PC-3 (cell line): Measurements from ENCODE around the gene TBXAS1. TPM values are rescaled to one million over a fixed set of nuclear protein-coding genes. Genes with fewer than 3 reads are reported as not detected.

Source experiments
- ATAC-seq: fragments of 200-7000 bp; cut with Tn5 transposase; 2 replicates; pipeline ENCODE4 v1.9.1; 2020; ENCODE audit warnings: mild to moderate bottlenecking, moderate library complexity
- BruUV-seq: library from RNA; stranded (reverse); fragments of 400-500 nt; replicated peaks from 2 replicates; lab custom pipeline; 2021; lab: Mats Ljungman, UMichigan
- CTCF ChIA-PET: fragments of 300-600 bp; sonication (Branson Sonifier 250); formaldehyde crosslinking; loops from one replicate; lab custom pipeline; 2022; ENCODE audit warnings: antibody characterized with exemption; lab: Charles Lee
- POLR2A ChIA-PET: fragments of 300-600 bp; sonication (Branson Sonifier 250); formaldehyde crosslinking; loops from one replicate; lab custom pipeline; 2022; ENCODE audit warnings: antibody characterized with exemption; ENCODE audit not compliant: unreplicated experiment; lab: Charles Lee
- DNase-seq: peaks from one replicate; pipeline ENCODE4 v3.0.0-alpha.2; 2015
- H2AFZ ChIP-seq: fragments of 300-600 bp; sonication (generic); 2 replicates; pipeline ENCODE4 v1.6.0; 2016; ENCODE audit warnings: antibody characterized with exemption, low read length
- H3F3A ChIP-seq: fragments of 300-600 bp; sonication (generic); one replicate; pipeline ENCODE4 v1.6.0; 2017; ENCODE audit warnings: antibody characterized with exemption, low read length, control low read depth, mild to moderate bottlenecking; ENCODE audit not compliant: unreplicated experiment
- H3K27ac ChIP-seq: fragments of 300-600 bp; sonication (generic); 2 replicates; pipeline ENCODE4 v1.5.1; 2016; ENCODE audit warnings: mild to moderate bottlenecking, low read length
- H3K27me3 ChIP-seq: fragments of 300-600 bp; sonication (generic); 2 replicates; pipeline ENCODE4 v1.6.1; 2016; ENCODE audit warnings: low read length, mixed read lengths
- H3K36me3 ChIP-seq: fragments of 300-600 bp; sonication (generic); 2 replicates; pipeline ENCODE4 v1.6.1; 2016; ENCODE audit warnings: low read depth, mixed run types, low read length, mixed read lengths
- H3K4me1 ChIP-seq: fragments of 300-600 bp; sonication (generic); 2 replicates; pipeline ENCODE4 v1.5.1; 2016; ENCODE audit warnings: low read length; ENCODE audit not compliant: insufficient read depth
- H3K4me2 ChIP-seq: fragments of 300-600 bp; sonication (generic); 2 replicates; pipeline ENCODE4 v1.6.0; 2016; ENCODE audit warnings: low read length
- H3K4me3 ChIP-seq: fragments of 300-600 bp; sonication (generic); 2 replicates; pipeline ENCODE4 v1.5.1; 2016; ENCODE audit warnings: mild to moderate bottlenecking, low read length, mixed read lengths
- H3K79me2 ChIP-seq: fragments of 300-600 bp; sonication (generic); 2 replicates; pipeline ENCODE4 v1.6.1; 2017; ENCODE audit warnings: low read length, mixed read lengths
- H3K9ac ChIP-seq: fragments of 300-600 bp; sonication (generic); 2 replicates; pipeline ENCODE4 v1.6.0; 2016; ENCODE audit warnings: mild to moderate bottlenecking, low read length
- H3K9me2 ChIP-seq: fragments of 300-600 bp; sonication (generic); replicated peaks from 2 replicates; pipeline ENCODE4 v1.6.1; 2016; ENCODE audit warnings: mixed run types, low read length, mixed read lengths
- H3K9me3 ChIP-seq: fragments of 300-600 bp; sonication (generic); 2 replicates; pipeline ENCODE4 v1.6.1; 2016; ENCODE audit warnings: low read length, mixed read lengths
- H4K20me1 ChIP-seq: fragments of 300-600 bp; sonication (generic); 2 replicates; pipeline ENCODE4 v1.6.1; 2016; ENCODE audit warnings: low read length, mixed read lengths
- CTCF ChIP-seq: fragments of 300-600 bp; sonication (generic); conservative IDR thresholded peaks from 2 replicates; pipeline ENCODE4 v1.5.1; 2017; ENCODE audit warnings: antibody characterized with exemption, low read depth, mild to moderate bottlenecking, low read length
- EZH2 ChIP-seq: fragments of 300-600 bp; sonication (generic); IDR thresholded peaks from one replicate; pipeline ENCODE4 v1.6.1; 2017; ENCODE audit warnings: antibody characterized with exemption, mild to moderate bottlenecking, low read length; ENCODE audit not compliant: unreplicated experiment
- EZH2phosphoT487 ChIP-seq: fragments of 300-600 bp; sonication (generic); IDR thresholded peaks from 2 replicates; pipeline ENCODE4 v1.6.1; 2018; ENCODE audit warnings: mild to moderate bottlenecking, antibody characterized with exemption, low read length, borderline replicate concordance
- intact Hi-C: fragments of 100-400 bp; cut with micrococcal nuclease; formaldehyde crosslinking; loops from 2 replicates; pipeline ENCODE4 v1.9.0; 2023
- total RNA-seq: library from RNA; depleted of rRNA; stranded (reverse); fragments of >200 nt; gene quantifications from 2 replicates; pipeline ENCODE4 v1.2.3, GENCODE V29; 2014

The TBXAS1 gene
- total RNA-seq, 1 experiment from 2014 or later, result 21.8 TPM

GRCh38 chr7:139828446-139828845 lies 618 bp upstream of the TBXAS1 start:
- Histone ChIP-seq H4K20me1 (no peaks in the 10 kb centered on the region), H3K27me3 (no peaks in the 10 kb centered on the region), H3K4me2 (no peak overlapping the region), H3F3A (no peaks in the 10 kb centered on the region), H3K9me2 (no peaks in the 10 kb centered on the region), H3K27ac (peak overlapping the region; percentile 65), H3K9ac (peak overlapping the region; percentile 37), H3K4me1 (peaks cover 22% of the 10 kb centered on the region), H3K79me2 (no peaks in the 10 kb centered on the region), H3K36me3 (no peaks in the 10 kb centered on the region), H3K9me3 (no peaks in the 10 kb centered on the region), H3K4me3 (no peak overlapping the region), H2AFZ (peak overlapping the region; percentile 12)
- CTCF ChIA-PET, result no interaction called here
- BruUV-seq, result TSS peak; percentile 57
- ATAC-seq (no peak), DNase-seq (no peak)
- POLR2A ChIA-PET, result no interaction called here
- intact Hi-C loops, result loop anchor here (2.0 to 5.0 kb wide), 2 partner anchors 46 to 88 kb away; no protein-coding TSS in a partner anchor
- TF ChIP-seq CTCF, result no peak
- TF ChIP-seq EZH2, result no peak
- no peak for TF ChIP-seq EZH2phosphoT487

GRCh38 chr7:139829775-139830117 lies 682 bp downstream of the TBXAS1 start:
- H3K9ac ChIP-seq, result peak overlapping the region; percentile 48; the same call in 1 of the 2 replicates
- no peak overlapping the region for H2AFZ ChIP-seq
- no peak overlapping the region for H3K4me3 ChIP-seq
- no peaks in the 10 kb centered on the region for H3K79me2 ChIP-seq
- no peaks in the 10 kb centered on the region for H3K27me3 ChIP-seq
- H3K27ac ChIP-seq, result peak overlapping the region; percentile 65
- H3K4me2 ChIP-seq, result no peak overlapping the region
- no peaks in the 10 kb centered on the region for H3K36me3 ChIP-seq
- ChIA-PET POLR2A (no interaction called here), CTCF (no interaction called here)
- no peaks in the 10 kb centered on the region for H3K9me2 ChIP-seq
- ATAC-seq (no peak), DNase-seq (no peak)
- peaks cover 22% of the 10 kb centered on the region for H3K4me1 ChIP-seq
- BruUV-seq, result no TSS peak
- no peak for TF ChIP-seq EZH2
- no peak for TF ChIP-seq EZH2phosphoT487
- no peak for TF ChIP-seq CTCF
- no peaks in the 10 kb centered on the region for H3F3A ChIP-seq
- no peaks in the 10 kb centered on the region for H4K20me1 ChIP-seq
- no peaks in the 10 kb centered on the region for H3K9me3 ChIP-seq
- intact Hi-C loops, result loop anchor here (1.0 to 5.0 kb wide), 3 partner anchors 47 to 97 kb away; no protein-coding TSS in a partner anchor

GRCh38 chr7:139830292-139830691 lies 1.2 kb downstream of the TBXAS1 start:
- Histone ChIP-seq H3K4me2 (0 out of 2 replicates have a peak overlapping the region, but pooled peaks have one; percentile 5), H4K20me1 (no peaks in the 10 kb centered on the region), H3K36me3 (no peaks in the 10 kb centered on the region), H3K27me3 (no peaks in the 10 kb centered on the region), H3K4me3 (no peak overlapping the region), H3K27ac (no peak overlapping the region), H3F3A (no peaks in the 10 kb centered on the region), H2AFZ (no peak overlapping the region), H3K9me3 (no peaks in the 10 kb centered on the region), H3K4me1 (peaks cover 22% of the 10 kb centered on the region), H3K79me2 (no peaks in the 10 kb centered on the region), H3K9me2 (no peaks in the 10 kb centered on the region), H3K9ac (no peak overlapping the region)
- POLR2A ChIA-PET, result no interaction called here
- ATAC-seq (no peak), DNase-seq (no peak)
- TF ChIP-seq EZH2 (no peak), CTCF (no peak), EZH2phosphoT487 (no peak)
- BruUV-seq, result no TSS peak
- CTCF ChIA-PET, result no interaction called here
- intact Hi-C loops, result no loop called here
